GM12878 (cell line): ENCODE results near the gene CHST15. TPM values are rescaled to one million over a fixed set of nuclear protein-coding genes. Genes with fewer than 3 reads are reported as not detected.

ENCODE experiments used
- CHD4 ChIP-seq: fragments of 200-600 bp; sonication (generic); IDR thresholded peaks from 2 replicates; pipeline ENCODE4 v1.6.1; 2016; ENCODE audit warnings: mild to moderate bottlenecking
- CREM ChIP-seq: IDR thresholded peaks from 2 replicates; pipeline ENCODE4 v1.6.1; 2014; ENCODE audit warnings: antibody characterized with exemption, low read depth
- CUX1 ChIP-seq: IDR thresholded peaks from 2 replicates; pipeline ENCODE4 v1.6.1; 2012; ENCODE audit warnings: improper control_type of control experiment, low read depth, low read length; ENCODE audit not compliant: insufficient replicate concordance
- FOXK2 ChIP-seq: fragments of 450-650 bp; IDR thresholded peaks from 2 replicates; pipeline ENCODE4 v1.6.1; 2017; ENCODE audit warnings: mild to moderate bottlenecking, moderate library complexity
- HDAC2 ChIP-seq: fragments of 200-600 bp; sonication (generic); IDR thresholded peaks from 2 replicates; pipeline ENCODE4 v1.6.1; 2017
- HDAC6 ChIP-seq: fragments of 200-600 bp; sonication (generic); IDR thresholded peaks from one replicate; pipeline ENCODE4 v1.8.0; 2017; ENCODE audit warnings: antibody characterized with exemption; ENCODE audit not compliant: unreplicated experiment
- IKZF2 ChIP-seq, 2 experiments: fragments of 450-650 bp; IDR thresholded peaks; 2 replicates each; pipeline ENCODE4 v1.6.1; 2017; ENCODE audit warnings: mild to moderate bottlenecking in 2 of 2, moderate library complexity in 2 of 2
- MXI1 ChIP-seq: fragments of 150-350 bp; IDR thresholded peaks from 2 replicates; pipeline ENCODE4 v1.6.1; 2011; ENCODE audit warnings: low read depth, mild to moderate bottlenecking, inconsistent platforms, low read length, improper control_type of control experiment
- NFXL1 ChIP-seq: fragments of 450-650 bp; IDR thresholded peaks from 2 replicates; pipeline ENCODE4 v1.6.1; 2017; ENCODE audit warnings: antibody characterized with exemption, mild to moderate bottlenecking, borderline replicate concordance
- NR2F1 ChIP-seq: fragments of 450-650 bp; conservative IDR thresholded peaks from 2 replicates; pipeline ENCODE4 v1.6.1; 2017; ENCODE audit warnings: mild to moderate bottlenecking
- PAX8 ChIP-seq: fragments of 450-650 bp; IDR thresholded peaks from 2 replicates; pipeline ENCODE4 v1.6.1; 2017; ENCODE audit warnings: mild to moderate bottlenecking, moderate library complexity
- PKNOX1 ChIP-seq: fragments of 450-650 bp; IDR thresholded peaks from 2 replicates; pipeline ENCODE4 v1.6.1; 2016; ENCODE audit warnings: mild to moderate bottlenecking
- RAD21 ChIP-seq: IDR thresholded peaks from 2 replicates; pipeline ENCODE4 v1.6.1; 2011; ENCODE audit warnings: mild to moderate bottlenecking, low read depth, low read length, moderate library complexity; ENCODE audit not compliant: insufficient read depth
- RB1 ChIP-seq: fragments of 450-650 bp; formaldehyde crosslinking; IDR thresholded peaks from 2 replicates; pipeline ENCODE4 v1.6.1; 2017; ENCODE audit warnings: mild to moderate bottlenecking, borderline replicate concordance
- SMAD1 ChIP-seq: fragments of 450-650 bp; IDR thresholded peaks from 2 replicates; pipeline ENCODE4 v1.6.1; 2018; ENCODE audit warnings: mild to moderate bottlenecking, low read depth; ENCODE audit not compliant: partially characterized antibody
- SMC3 ChIP-seq: IDR thresholded peaks from 2 replicates; pipeline ENCODE4 v1.6.1; 2011; ENCODE audit warnings: low read length, improper control_type of control experiment, borderline replicate concordance
- SREBF2 ChIP-seq: IDR thresholded peaks from 2 replicates; pipeline ENCODE4 v1.6.1; 2012; ENCODE audit warnings: mild to moderate bottlenecking, low read length
- USF1 ChIP-seq: IDR thresholded peaks from 2 replicates; pipeline ENCODE4 v1.6.1; 2011; ENCODE audit warnings: borderline replicate concordance, low read depth, mild to moderate bottlenecking, moderate library complexity, mixed read lengths, low read length; ENCODE audit not compliant: insufficient read depth; ENCODE audit errors: extremely low read length
- ZBED1 ChIP-seq: IDR thresholded peaks from 2 replicates; pipeline ENCODE4 v1.6.1; 2016; ENCODE audit warnings: borderline replicate concordance
- ZBTB4 ChIP-seq: fragments of 450-650 bp; formaldehyde crosslinking; IDR thresholded peaks from 2 replicates; pipeline ENCODE4 v1.4.0; 2022; ENCODE audit warnings: mild to moderate bottlenecking, moderate library complexity
- polyA plus RNA-seq, 11 experiments: library from polyadenylated mRNA; depleted of rRNA in 4 of 11; unstranded in 6 of 11; stranded (reverse) in 5 of 11; fragments of >200 nt; fragmentation: Nextera tagmentation in 4 of 11; fragmentation: Illumina TruSeq in 1 of 11; extraction: Ambion mirVana in 4 of 11; extraction: Trizol in 1 of 11; gene quantifications; 1 replicate in 1 of 11; 2 replicates in 10 of 11; pipeline versions ENCODE4 v1.2.1 to v1.2.3, GENCODE V29; 2011 to 2016; ENCODE audit warnings: inconsistent platforms in 2 of 11, missing spikeins in 2 of 11, low read depth in 1 of 11
- total RNA-seq, 4 experiments: library from RNA; depleted of rRNA in 3 of 4; stranded (reverse); fragments of >200 nt in 3 of 4; fragmentation: Illumina TruSeq in 1 of 4; extraction: Trizol in 1 of 4; gene quantifications; 2 replicates each; pipeline versions ENCODE4 v1.2.1 to v1.2.3, GENCODE V29; 2013 to 2021

The CHST15 gene
- total and polyA plus RNA-seq, 10 of the 15 experiments (the other 5 are each of a cell fraction or from before 2014, with no cell fraction given) = 0.02 to 0.53 (median 0.05) TPM; not detected in 1

- no peak for TF ChIP-seq CUX1
- TF ChIP-seq CHD4 = no peak
- no peak for TF ChIP-seq RAD21
- no peak for TF ChIP-seq HDAC6
- TF ChIP-seq MXI1 = peak; percentile 30; the same call in 1 of the 2 replicates
- no peak for TF ChIP-seq PAX8
- TF ChIP-seq CREM = peak; percentile 87
- peak; percentile 88 to 94; a peak in 3 of 4 replicates for TF ChIP-seq IKZF2 (IDR thresholded peaks at IDR 0.05)
- TF ChIP-seq SMC3 = peak; percentile 21; the same call in 1 of the 2 replicates
- TF ChIP-seq SREBF2 = no peak
- peak; percentile 100 for TF ChIP-seq NR2F1
- 0 out of 2 replicates have a peak, but pooled peaks have one; percentile 42 for TF ChIP-seq RB1
- TF ChIP-seq HDAC2 = no peak
- TF ChIP-seq PKNOX1 = peak; percentile 89
- TF ChIP-seq NFXL1 = no peak
- no peak for TF ChIP-seq ZBTB4 (CRISPR knock-in tag)
- no peak for TF ChIP-seq USF1
- peak; percentile 91 for TF ChIP-seq ZBED1
- no peak for TF ChIP-seq SMAD1
- TF ChIP-seq FOXK2 = peak; percentile 82
These were observed 57.4 kb downstream of the CHST15 start (continued) for GRCh38 chr10:124035928-124036558.
